ENCODE data around the gene UEVLD. TPM values are rescaled to one million over a fixed set of nuclear protein-coding genes. Genes with fewer than 3 reads are reported as not detected.

The UEVLD gene
- total RNA-seq, 4 donors from 2014 or later = 11.8 to 37.3 (median 28.0) TPM

- H3K4me3 ChIP-seq = no peak overlapping the region
- no peak for DNase-seq
- no peak overlapping the region for H3K27ac ChIP-seq
- no peaks in the 10 kb centered on the region for H3K9me3 ChIP-seq
- TF ChIP-seq CTCF (IDR thresholded peaks at IDR 0.05) = no peak
- H3K4me1 ChIP-seq = no peaks in the 10 kb centered on the region
- H3K36me3 ChIP-seq = no peaks in the 10 kb centered on the region
- intact Hi-C loops (cut with DNase I; ENCODE audit: low total_unique reads) = no loop called here
- no peaks in the 10 kb centered on the region for H3K27me3 ChIP-seq
Observed at GRCh38 chr11:18614667-18615066, 26.1 kb upstream of the UEVLD start.

DNA sequence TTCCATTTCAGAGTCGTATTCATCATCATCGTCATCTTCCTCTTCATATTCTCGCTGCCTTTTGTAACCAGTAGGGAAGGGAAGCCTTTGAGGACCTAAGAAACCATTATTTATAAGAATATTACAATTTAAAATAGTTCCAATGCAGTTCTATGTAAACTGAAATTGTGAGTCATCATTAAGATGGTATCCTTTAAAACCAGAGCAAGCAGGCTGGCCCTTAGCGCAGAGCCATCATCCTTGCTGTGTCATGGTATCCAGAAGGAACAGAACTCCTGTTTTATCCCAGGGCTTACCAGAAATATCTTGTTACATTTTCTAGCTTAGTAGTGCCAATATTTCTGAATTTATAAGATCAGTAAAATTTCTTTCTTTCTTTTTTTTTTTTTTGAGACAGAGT lies 23.9 kb upstream of the UEVLD start:
- intact Hi-C loops (cut with DNase I; ENCODE audit: low total_unique reads) = no loop called here
- no peaks in the 10 kb centered on the region for H3K36me3 ChIP-seq
- no peak overlapping the region for H3K27ac ChIP-seq
- TF ChIP-seq CTCF (IDR thresholded peaks at IDR 0.05) (no peak), POLR2A (IDR thresholded peaks at IDR 0.05) (no peak)
- no peaks in the 10 kb centered on the region for H3K4me1 ChIP-seq
- H3K9me3 ChIP-seq = no peaks in the 10 kb centered on the region
- H3K27me3 ChIP-seq = no peaks in the 10 kb centered on the region
- H3K4me3 ChIP-seq = no peak overlapping the region
- DNase-seq = no peak

GRCh38 chr11:18611196-18611595 lies 22.7 kb upstream of the UEVLD start:
- no peak for DNase-seq
- intact Hi-C loops (cut with DNase I; ENCODE audit: low total_unique reads) = no loop called here
- TF ChIP-seq POLR2A (IDR thresholded peaks at IDR 0.05) (no peak), CTCF (IDR thresholded peaks at IDR 0.05) (no peak)
- H3K27me3 ChIP-seq = no peaks in the 10 kb centered on the region
- no peak overlapping the region for H3K4me3 ChIP-seq
- no peaks in the 10 kb centered on the region for H3K36me3 ChIP-seq
- no peaks in the 10 kb centered on the region for H3K4me1 ChIP-seq
- H3K27ac ChIP-seq = no peak overlapping the region
- no peaks in the 10 kb centered on the region for H3K9me3 ChIP-seq

DNA sequence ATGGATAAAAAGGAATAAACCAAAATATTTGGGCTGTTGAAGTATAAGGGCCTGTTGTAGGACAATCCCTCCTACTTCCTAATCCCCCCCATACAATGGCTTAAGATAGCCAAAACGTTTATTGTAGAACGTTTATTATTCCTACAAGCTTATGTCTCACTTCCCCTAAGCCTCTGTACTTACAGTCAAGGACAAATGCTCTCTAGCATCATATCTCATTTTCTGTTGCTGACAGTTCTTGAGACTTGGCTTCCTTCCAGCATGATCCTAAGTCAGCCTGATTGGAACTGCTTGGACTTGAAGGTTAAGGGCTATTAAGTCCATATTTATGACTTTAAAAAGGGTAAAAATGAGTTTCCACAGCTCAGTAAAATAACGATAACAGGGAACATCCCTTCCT lies 19.8 kb upstream of the UEVLD start:
- no peak for TF ChIP-seq CTCF (IDR thresholded peaks at IDR 0.05)
- TF ChIP-seq POLR2A (IDR thresholded peaks at IDR 0.05) = no peak
- H3K36me3 ChIP-seq = no peaks in the 10 kb centered on the region
- no peaks in the 10 kb centered on the region for H3K9me3 ChIP-seq
- intact Hi-C loops (cut with DNase I; ENCODE audit: low total_unique reads) = no loop called here
- no peaks in the 10 kb centered on the region for H3K4me1 ChIP-seq
- no peaks in the 10 kb centered on the region for H3K27me3 ChIP-seq
- DNase-seq = no peak
- no peak overlapping the region for H3K4me3 ChIP-seq
- H3K27ac ChIP-seq = no peak overlapping the region

- TF ChIP-seq CTCF (IDR thresholded peaks at IDR 0.05) (no peak), POLR2A (IDR thresholded peaks at IDR 0.05) (no peak)
- Histone ChIP-seq H3K4me3 (no peak overlapping the region), H3K4me1 (no peaks in the 10 kb centered on the region), H3K27me3 (no peaks in the 10 kb centered on the region), H3K9me3 (no peaks in the 10 kb centered on the region), H3K36me3 (no peaks in the 10 kb centered on the region), H3K27ac (no peak overlapping the region)
- no peak for DNase-seq
- intact Hi-C loops (cut with DNase I; ENCODE audit: low total_unique reads) = no loop called here
Observed at GRCh38 chr11:18600915-18601569, 12.5 kb upstream of the UEVLD start.
